A673 (cell line): Measurements from ENCODE around the gene TPPP.

ENCODE experiments used
- EZH2 ChIP-seq: fragments of 200-600 bp; sonication (generic); IDR thresholded peaks from 2 replicates; pipeline ENCODE4 v1.6.1; 2017; ENCODE audit warnings: borderline replicate concordance, low read depth, mild to moderate bottlenecking, mixed read lengths, antibody characterized with exemption, low read length; ENCODE audit not compliant: poor library complexity, severe bottlenecking
- TF ChIP-seq, protein P1 (sequence below): fragments of 300-800, 200-600 bp; sonication (generic); conservative IDR thresholded peaks from 2 replicates; pipeline ENCODE4 v1.5.1; 2017; ENCODE audit warnings: low read depth, mild to moderate bottlenecking, antibody characterized with exemption, low read length, moderate library complexity, mixed read lengths

DNA sequence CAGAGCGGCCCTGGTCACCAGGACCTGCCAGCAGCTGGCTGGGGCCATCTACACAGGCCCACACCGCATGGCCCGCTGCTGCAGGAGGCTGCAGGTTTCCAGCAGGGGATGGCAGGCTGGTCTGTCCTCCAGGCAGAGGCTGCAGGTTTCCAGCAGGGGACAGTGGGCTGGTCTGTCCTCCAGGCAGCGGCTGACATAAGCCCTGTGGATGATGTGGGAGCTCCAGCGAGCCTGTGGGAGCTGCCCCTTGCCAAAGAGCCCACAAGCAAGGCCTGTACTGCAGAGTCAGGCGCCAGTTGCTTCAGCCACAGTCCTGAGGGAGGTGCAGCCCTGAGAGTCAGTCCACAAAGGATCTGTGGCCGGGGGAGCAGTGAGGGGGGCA, 18.5 kb downstream of the TPPP start:
- TF ChIP-seq, protein P1, sequence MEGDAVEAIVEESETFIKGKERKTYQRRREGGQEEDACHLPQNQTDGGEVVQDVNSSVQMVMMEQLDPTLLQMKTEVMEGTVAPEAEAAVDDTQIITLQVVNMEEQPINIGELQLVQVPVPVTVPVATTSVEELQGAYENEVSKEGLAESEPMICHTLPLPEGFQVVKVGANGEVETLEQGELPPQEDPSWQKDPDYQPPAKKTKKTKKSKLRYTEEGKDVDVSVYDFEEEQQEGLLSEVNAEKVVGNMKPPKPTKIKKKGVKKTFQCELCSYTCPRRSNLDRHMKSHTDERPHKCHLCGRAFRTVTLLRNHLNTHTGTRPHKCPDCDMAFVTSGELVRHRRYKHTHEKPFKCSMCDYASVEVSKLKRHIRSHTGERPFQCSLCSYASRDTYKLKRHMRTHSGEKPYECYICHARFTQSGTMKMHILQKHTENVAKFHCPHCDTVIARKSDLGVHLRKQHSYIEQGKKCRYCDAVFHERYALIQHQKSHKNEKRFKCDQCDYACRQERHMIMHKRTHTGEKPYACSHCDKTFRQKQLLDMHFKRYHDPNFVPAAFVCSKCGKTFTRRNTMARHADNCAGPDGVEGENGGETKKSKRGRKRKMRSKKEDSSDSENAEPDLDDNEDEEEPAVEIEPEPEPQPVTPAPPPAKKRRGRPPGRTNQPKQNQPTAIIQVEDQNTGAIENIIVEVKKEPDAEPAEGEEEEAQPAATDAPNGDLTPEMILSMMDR: no peak
- no peak for TF ChIP-seq EZH2
